ENCODE results near the gene FYB2.

FYB2 gene

GRCh38 chr1:56758135-56758534 is 61.1 kb downstream of the FYB2 start:
- TF ChIP-seq, protein P1, sequence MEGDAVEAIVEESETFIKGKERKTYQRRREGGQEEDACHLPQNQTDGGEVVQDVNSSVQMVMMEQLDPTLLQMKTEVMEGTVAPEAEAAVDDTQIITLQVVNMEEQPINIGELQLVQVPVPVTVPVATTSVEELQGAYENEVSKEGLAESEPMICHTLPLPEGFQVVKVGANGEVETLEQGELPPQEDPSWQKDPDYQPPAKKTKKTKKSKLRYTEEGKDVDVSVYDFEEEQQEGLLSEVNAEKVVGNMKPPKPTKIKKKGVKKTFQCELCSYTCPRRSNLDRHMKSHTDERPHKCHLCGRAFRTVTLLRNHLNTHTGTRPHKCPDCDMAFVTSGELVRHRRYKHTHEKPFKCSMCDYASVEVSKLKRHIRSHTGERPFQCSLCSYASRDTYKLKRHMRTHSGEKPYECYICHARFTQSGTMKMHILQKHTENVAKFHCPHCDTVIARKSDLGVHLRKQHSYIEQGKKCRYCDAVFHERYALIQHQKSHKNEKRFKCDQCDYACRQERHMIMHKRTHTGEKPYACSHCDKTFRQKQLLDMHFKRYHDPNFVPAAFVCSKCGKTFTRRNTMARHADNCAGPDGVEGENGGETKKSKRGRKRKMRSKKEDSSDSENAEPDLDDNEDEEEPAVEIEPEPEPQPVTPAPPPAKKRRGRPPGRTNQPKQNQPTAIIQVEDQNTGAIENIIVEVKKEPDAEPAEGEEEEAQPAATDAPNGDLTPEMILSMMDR (IDR thresholded peaks at IDR 0.05; ENCODE audit: borderline replicate concordance, control extremely low read depth, extremely low read depth, insufficient read depth, missing control alignments) = no peak
- in situ Hi-C loops (cut with MboI; ENCODE audit: low sequenced_read_pairs, unreplicated experiment) = no loop called here
- DNase-seq (ENCODE audit: low spot score) = no peak

GRCh38 chr1:56755911-56756310 is 63.3 kb downstream of the FYB2 start:
- in situ Hi-C loops (cut with MboI; ENCODE audit: low sequenced_read_pairs, unreplicated experiment) = no loop called here
- DNase-seq (ENCODE audit: low spot score) = no peak
- TF ChIP-seq, protein P1 (IDR thresholded peaks at IDR 0.05; ENCODE audit: borderline replicate concordance, control extremely low read depth, extremely low read depth, insufficient read depth, missing control alignments) = no peak

DNA sequence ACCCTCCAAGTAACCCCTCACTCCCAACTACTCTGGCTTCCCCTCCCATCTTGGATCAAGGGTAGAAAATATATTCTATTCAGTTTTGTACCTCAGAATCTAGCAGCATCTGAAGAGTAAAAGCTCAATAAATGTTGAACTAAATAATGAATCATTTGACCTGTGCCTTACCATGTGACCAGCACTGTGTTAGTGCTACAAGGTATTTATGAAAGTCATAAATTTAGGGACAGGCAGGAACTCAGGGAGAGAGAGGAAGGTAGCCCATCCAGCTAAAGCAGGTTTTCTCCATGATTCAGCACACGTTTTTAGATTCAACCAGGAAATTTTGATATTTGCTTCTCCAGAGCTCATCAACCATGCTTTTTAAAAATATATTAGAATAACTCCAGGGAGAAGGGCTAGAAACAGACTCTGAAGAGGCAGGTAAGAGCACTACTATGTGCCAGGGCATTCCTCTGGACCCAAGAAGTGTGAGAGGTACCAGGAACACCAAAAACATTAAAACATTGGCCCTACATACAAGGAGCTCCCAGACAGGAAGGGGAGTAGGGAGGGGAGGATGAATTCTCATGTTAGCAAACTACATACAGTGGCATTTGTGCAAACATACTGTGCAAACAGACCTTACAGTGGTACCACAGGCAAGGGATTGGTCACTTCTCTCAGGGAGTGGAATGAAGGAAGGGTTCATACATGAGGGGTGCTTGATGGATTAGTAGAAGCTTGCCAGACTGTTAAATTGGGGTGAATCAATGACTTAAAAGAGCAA is 64.3 kb downstream of the FYB2 start:
- in situ Hi-C loops (cut with MboI; ENCODE audit: low sequenced_read_pairs, unreplicated experiment) = no loop called here
- DNase-seq (ENCODE audit: low spot score) = no peak
- TF ChIP-seq, protein P1 (IDR thresholded peaks at IDR 0.05; ENCODE audit: borderline replicate concordance, control extremely low read depth, extremely low read depth, insufficient read depth, missing control alignments) = no peak

- in situ Hi-C loops (cut with MboI; ENCODE audit: low sequenced_read_pairs, unreplicated experiment) = no loop called here
- no peak for DNase-seq (ENCODE audit: low spot score)
- TF ChIP-seq, protein P1 (IDR thresholded peaks at IDR 0.05; ENCODE audit: borderline replicate concordance, control extremely low read depth, extremely low read depth, insufficient read depth, missing control alignments) = no peak
These were observed 74.0 kb downstream of the FYB2 start for GRCh38 chr1:56745231-56745630.

DNA sequence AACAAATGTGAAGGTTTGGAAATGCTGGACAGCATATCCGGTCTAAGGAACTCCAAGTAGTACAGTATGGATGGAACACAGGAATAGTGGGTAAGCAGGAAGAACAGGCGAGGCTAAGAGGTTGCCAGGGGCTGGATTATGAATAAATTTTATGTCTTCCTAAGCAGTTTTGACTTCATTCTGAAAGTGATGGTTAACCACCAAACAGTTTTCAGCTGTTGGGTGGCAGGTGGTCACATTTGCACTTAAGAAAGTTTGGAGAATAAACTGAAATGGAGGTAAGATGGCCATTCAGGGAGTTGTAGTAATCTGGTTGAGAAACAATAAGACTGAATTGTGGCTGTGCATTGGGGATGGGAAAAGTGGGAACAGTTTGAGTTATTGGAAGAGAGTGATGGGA is 90.2 kb downstream of the FYB2 start:
- in situ Hi-C loops (cut with MboI; ENCODE audit: low sequenced_read_pairs, unreplicated experiment) = no loop called here
- TF ChIP-seq, protein P1 (IDR thresholded peaks at IDR 0.05; ENCODE audit: borderline replicate concordance, control extremely low read depth, extremely low read depth, insufficient read depth, missing control alignments) = no peak

GRCh38 chr1:56726706-56727105 is 92.5 kb downstream of the FYB2 start:
- DNase-seq (ENCODE audit: low spot score) = no peak
- in situ Hi-C loops (cut with MboI; ENCODE audit: low sequenced_read_pairs, unreplicated experiment) = no loop called here
- TF ChIP-seq, protein P1 (IDR thresholded peaks at IDR 0.05; ENCODE audit: borderline replicate concordance, control extremely low read depth, extremely low read depth, insufficient read depth, missing control alignments) = no peak

More for the DNA sequence above, 90.2 kb downstream of the FYB2 start:
- DNase-seq (ENCODE audit: low spot score) = no peak

Measured in GM13976 (cell line).